GM12865 (cell line): Measurements from ENCODE around the gene HDGF.
A peak's percentile ranks its signal among the peaks of the same experiment; 100 is the strongest.

Source experiments
- DNase-seq: peaks from one replicate; pipeline ENCODE4 v3.0.0; 2010; ENCODE audit warnings: low read depth
- H3K4me3 ChIP-seq: 2 replicates; pipeline ENCODE4 v1.5.1; 2011; ENCODE audit warnings: mild to moderate bottlenecking, low read depth, low read length, control low read depth
- TF ChIP-seq, protein P1 (sequence below): IDR thresholded peaks from 2 replicates; pipeline ENCODE4 v1.5.1; 2011; ENCODE audit warnings: low read length, control low read depth, low read depth, inconsistent platforms; ENCODE audit not compliant: insufficient read depth; ENCODE audit errors: missing control alignments

Gene HDGF

DNA sequence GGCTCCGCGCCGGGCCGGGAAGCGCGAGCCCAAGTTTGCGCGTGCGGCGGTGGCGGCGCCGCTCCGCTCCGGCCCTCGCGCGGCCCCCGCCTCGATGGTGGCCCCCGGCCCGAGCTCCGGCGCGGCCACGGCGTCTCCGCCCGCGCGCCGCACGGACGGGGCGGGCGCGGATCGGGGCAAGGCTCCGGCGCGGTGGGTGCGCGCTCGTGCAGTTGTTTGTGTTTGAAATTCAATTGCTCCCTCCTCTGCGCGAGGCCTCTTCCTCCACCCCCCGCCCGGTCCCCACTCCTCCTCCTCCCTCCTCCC lies at the start of gene HDGF:
Gene HDGF (minus strand): TSS at position 225 of the 306 bp plus-strand sequence. CDS start 246 bp downstream, outside the sequence.
- TF ChIP-seq, protein P1, sequence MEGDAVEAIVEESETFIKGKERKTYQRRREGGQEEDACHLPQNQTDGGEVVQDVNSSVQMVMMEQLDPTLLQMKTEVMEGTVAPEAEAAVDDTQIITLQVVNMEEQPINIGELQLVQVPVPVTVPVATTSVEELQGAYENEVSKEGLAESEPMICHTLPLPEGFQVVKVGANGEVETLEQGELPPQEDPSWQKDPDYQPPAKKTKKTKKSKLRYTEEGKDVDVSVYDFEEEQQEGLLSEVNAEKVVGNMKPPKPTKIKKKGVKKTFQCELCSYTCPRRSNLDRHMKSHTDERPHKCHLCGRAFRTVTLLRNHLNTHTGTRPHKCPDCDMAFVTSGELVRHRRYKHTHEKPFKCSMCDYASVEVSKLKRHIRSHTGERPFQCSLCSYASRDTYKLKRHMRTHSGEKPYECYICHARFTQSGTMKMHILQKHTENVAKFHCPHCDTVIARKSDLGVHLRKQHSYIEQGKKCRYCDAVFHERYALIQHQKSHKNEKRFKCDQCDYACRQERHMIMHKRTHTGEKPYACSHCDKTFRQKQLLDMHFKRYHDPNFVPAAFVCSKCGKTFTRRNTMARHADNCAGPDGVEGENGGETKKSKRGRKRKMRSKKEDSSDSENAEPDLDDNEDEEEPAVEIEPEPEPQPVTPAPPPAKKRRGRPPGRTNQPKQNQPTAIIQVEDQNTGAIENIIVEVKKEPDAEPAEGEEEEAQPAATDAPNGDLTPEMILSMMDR = no peak
- DNase-seq = no peak
- peak within 1 kb of the TSS; percentile 97 for H3K4me3 ChIP-seq

DNA sequence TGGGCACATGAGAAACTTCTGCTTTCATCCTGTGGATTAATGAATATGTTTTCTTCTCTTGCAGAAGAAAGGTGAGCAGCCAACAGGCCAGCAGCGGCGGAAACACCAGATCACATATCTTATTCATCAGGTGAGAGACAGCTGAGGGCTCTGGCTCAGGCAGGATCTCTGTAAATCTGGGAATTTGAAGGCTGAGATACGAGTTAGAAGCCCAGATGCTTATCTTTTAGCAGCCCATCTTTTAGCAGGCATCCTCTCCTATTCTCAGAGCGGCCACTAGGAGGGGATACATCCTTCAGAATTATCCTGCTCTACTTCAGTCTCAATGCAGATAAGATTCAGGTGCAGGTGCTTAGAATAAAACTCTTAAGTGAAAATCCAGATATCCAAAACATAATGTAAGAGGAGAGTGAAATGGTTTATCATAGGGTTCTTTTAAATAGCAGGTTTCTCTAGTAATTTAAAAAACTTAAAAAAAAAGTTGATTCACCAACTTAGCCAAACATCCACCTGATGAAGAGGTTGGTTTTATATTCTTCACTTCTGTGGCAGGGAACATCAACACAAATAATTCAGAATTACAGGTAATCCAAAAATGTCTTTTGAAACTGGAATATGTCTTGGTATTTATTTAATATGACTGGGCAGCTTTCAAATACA lies 45.9 kb upstream of the HDGF start:
- peak; percentile 69 for DNase-seq
- TF ChIP-seq, protein P1 = peak; percentile 82

DNA sequence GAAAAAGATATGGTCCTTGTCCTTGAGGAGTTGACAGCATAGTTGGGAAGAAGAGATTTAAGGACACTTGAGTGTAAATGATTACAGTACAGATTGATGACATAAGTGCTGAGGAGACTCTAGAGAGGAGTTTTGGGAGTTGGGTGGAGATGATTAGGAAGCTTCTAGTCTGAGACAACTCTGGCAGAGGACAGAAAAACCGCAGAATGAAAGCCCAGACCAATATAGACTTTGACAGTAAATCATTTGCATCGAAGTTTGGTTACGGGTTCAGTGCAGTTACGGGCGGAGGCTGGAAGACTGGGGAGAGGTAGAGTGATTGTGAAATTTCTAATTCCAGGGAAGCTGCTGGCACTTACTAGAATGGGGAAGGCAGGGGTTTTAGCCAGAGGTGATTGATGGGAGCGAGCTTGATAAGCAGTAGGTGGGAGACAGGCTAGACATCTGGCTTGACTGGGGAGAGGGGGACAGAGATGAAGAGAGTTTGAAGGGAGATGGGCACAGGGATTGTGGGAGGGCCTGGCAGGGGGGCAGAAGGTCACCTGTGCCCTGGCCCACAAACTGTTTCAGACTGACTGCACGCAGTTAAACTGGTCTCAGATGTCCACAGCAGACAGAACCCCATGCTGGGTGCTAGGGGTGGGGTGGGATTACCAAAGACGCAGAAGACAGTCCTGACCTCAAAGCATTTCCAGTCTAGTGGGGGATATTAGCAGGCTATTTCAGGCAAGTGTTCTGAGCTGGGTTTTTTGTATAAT lies 45.0 kb upstream of the HDGF start:
- peak; percentile 24 for DNase-seq
- TF ChIP-seq, protein P1 = no peak
- H3K4me3 ChIP-seq = no peak overlapping the region

More for the DNA sequence above, 45.9 kb upstream of the HDGF start:
- H3K4me3 ChIP-seq = no peak overlapping the region

DNA sequence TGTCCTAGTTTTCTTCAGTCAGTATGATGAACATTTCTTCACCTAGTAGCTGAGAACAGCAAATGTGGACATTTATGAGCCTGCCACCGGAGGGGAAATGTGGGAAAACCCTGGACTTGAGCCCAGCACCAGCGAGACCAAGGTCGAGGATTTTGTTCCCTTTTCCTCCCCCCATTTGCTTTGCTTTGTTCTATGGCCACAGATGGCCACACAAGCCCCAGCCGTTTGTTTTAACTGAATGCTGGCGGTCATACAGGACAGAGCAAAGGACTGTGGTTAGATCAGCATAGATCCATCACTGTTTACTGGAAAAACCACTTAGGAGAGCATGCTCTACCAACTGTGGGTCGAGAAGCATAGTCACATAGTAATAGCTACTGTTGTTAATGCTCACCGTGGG lies 44.3 kb upstream of the HDGF start:
- H3K4me3 ChIP-seq = no peak overlapping the region
- TF ChIP-seq, protein P1 = no peak
- DNase-seq = no peak

DNA sequence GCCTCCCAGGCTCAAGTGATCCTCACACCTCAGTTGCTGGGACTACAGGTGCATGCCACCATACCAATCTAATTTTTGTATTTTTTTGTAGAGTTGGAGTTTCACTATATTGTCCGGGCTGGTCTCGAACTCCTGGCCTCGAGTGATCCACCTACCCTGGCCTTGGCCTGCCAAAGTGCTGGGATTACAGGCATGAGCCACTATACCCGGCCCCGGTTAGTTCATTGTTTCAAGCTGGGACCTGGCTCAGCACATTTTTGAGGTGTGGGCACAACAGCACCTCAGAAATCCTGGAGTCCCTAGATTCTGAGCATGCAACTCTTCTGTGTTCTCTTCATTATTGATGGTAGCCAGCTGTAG lies 43.9 kb upstream of the HDGF start:
- H3K4me3 ChIP-seq = no peak overlapping the region
- TF ChIP-seq, protein P1 = no peak
- DNase-seq = no peak

DNA sequence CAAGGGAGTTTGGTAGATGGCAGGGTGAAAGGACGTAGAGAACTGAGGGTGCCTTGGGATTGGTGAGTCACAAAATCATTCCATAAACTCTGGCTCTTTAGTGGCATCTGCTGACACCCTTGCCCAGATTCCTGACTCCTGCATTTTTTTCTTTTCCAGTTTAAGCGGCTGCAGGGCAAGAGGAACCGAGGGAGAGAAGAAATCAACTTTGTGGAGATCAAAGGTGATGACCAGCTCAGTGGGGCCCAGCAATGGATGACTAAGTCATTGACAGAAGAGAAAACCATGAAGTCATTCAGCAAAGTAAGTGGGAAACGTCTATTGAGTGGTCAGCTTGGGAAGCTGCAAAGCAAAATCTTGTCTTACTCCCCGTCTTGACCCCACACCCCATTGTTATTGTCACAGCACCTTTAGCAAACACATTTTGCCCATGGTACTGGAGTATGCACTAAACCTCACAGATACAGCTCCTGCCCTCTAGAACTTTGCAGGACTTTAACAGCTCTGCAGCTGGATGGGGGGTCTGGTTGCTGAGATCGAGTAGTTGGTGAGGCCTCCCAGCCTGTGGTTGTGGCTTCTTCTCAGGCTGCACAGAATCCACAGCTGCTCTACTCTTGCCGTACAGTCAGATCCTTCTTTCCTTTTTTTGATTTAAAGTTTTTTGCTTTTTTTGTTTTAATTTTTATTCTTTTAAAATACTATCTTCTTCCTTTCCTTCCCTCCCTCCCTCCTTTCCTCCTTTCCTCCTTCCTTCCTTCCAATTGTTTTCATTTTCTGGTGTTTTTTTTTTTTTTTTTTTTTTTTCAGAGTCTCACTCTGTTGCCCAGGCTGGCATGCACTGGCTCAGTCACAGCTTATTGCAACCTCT lies 43.3 kb upstream of the HDGF start:
- H3K4me3 ChIP-seq = no peak overlapping the region
- no peak for DNase-seq
- TF ChIP-seq, protein P1 = no peak
